Fibroblast of the aortic adventitia (primary cell): Measurements from ENCODE around the gene BCDIN3D. TPM values are rescaled to one million over a fixed set of nuclear protein-coding genes. Genes with fewer than 3 reads are reported as not detected.

ENCODE experiments used
- DNase-seq: peaks from one replicate; pipeline ENCODE4 v3.0.0-alpha.2; 2010; ENCODE audit warnings: low read depth
- H3K4me3 ChIP-seq: 2 replicates; pipeline ENCODE4 v1.5.1; 2011; ENCODE audit warnings: low read depth, mild to moderate bottlenecking, control low read depth, low read length, moderate library complexity
- CTCF ChIP-seq: IDR thresholded peaks from 2 replicates; pipeline ENCODE4 v1.5.1; 2011; ENCODE audit warnings: mild to moderate bottlenecking, low read length, control low read depth, inconsistent platforms; ENCODE audit not compliant: insufficient read depth
- total RNA-seq: library from RNA; depleted of rRNA; stranded (reverse); fragments of >200 nt; gene quantifications from 2 replicates; pipeline ENCODE4 v1.2.3, GENCODE V29; 2012; ENCODE audit warnings: low replicate concordance

The BCDIN3D gene
- total RNA-seq, 1 donor, result 4.5 TPM

GRCh38 chr12:49797449-49797776, 45.5 kb downstream of the BCDIN3D start:
- TF ChIP-seq CTCF, result no peak
- DNase-seq, result no peak
- no peak overlapping the region for H3K4me3 ChIP-seq

- TF ChIP-seq CTCF, result no peak
- H3K4me3 ChIP-seq, result no peak overlapping the region
- no peak for DNase-seq
These were observed 46.1 kb downstream of the BCDIN3D start for GRCh38 chr12:49796606-49797448.

- TF ChIP-seq CTCF, result no peak
- DNase-seq, result no peak
- H3K4me3 ChIP-seq, result no peak overlapping the region
These were observed 46.8 kb downstream of the BCDIN3D start for GRCh38 chr12:49796155-49796554.

- no peak for DNase-seq
- TF ChIP-seq CTCF, result no peak
- no peak overlapping the region for H3K4me3 ChIP-seq
These were observed 47.2 kb downstream of the BCDIN3D start for GRCh38 chr12:49795654-49796105.

GRCh38 chr12:49794811-49795653, 47.9 kb downstream of the BCDIN3D start:
- DNase-seq, result no peak
- H3K4me3 ChIP-seq, result no peak overlapping the region
- TF ChIP-seq CTCF, result no peak

- no peak for DNase-seq
- TF ChIP-seq CTCF, result no peak
- H3K4me3 ChIP-seq, result no peak overlapping the region
These were observed 48.9 kb downstream of the BCDIN3D start for GRCh38 chr12:49794021-49794420.
